ENCODE data around the gene NCAPG2.
"Not testable (repeated sequence)": the region's sequence is repeated elsewhere in the genome, so short reads cannot be mapped to it uniquely, and the experiment has no call there.

NCAPG2 gene

GRCh38 chr7:158682456-158682855, 22.1 kb downstream of the NCAPG2 start:
- no peaks in the 10 kb centered on the region for H3K9me3 Mint-ChIP-seq
- no peak overlapping the region for H3K27ac Mint-ChIP-seq

GRCh38 chr7:158680754-158681153, 23.9 kb downstream of the NCAPG2 start:
- no peaks in the 10 kb centered on the region for H3K9me3 Mint-ChIP-seq
- no peaks in the 10 kb centered on the region for H3K4me1 Mint-ChIP-seq
- H3K4me3 Mint-ChIP-seq, result no peak overlapping the region
- H3K27me3 Mint-ChIP-seq (ENCODE audit: low read depth), result no peaks in the 10 kb centered on the region
- peaks cover 25% of the 10 kb centered on the region for H3K36me3 Mint-ChIP-seq (ENCODE audit: low read depth)
- H3K27ac Mint-ChIP-seq, result no peak overlapping the region
- no peak for TF ChIP-seq CTCF (IDR thresholded peaks at IDR 0.05; ENCODE audit: unreplicated experiment in 3 of 3)

More at GRCh38 chr7:158682456-158682855, 22.1 kb downstream of the NCAPG2 start:
- Mint-ChIP-seq H3K4me1 (no peaks in the 10 kb centered on the region), H3K36me3 (ENCODE audit: low read depth) (peaks cover 17% of the 10 kb centered on the region), H3K27me3 (ENCODE audit: low read depth) (no peaks in the 10 kb centered on the region), H3K4me3 (no peak overlapping the region)
- no peak for TF ChIP-seq CTCF (IDR thresholded peaks at IDR 0.05; ENCODE audit: unreplicated experiment in 3 of 3)

- Mint-ChIP-seq H3K27ac (no peak overlapping the region), H3K4me3 (no peak overlapping the region), H3K9me3 (no peaks in the 10 kb centered on the region), H3K27me3 (ENCODE audit: low read depth) (no peaks in the 10 kb centered on the region), H3K36me3 (ENCODE audit: low read depth) (peaks cover 31% of the 10 kb centered on the region), H3K4me1 (no peaks in the 10 kb centered on the region)
- no peak for TF ChIP-seq CTCF (IDR thresholded peaks at IDR 0.05; ENCODE audit: unreplicated experiment in 3 of 3)
Observed at GRCh38 chr7:158676906-158677305, 27.7 kb downstream of the NCAPG2 start.

- Mint-ChIP-seq H3K27me3 (ENCODE audit: low read depth) (no peaks in the 10 kb centered on the region), H3K4me1 (no peaks in the 10 kb centered on the region), H3K27ac (no peak overlapping the region), H3K36me3 (ENCODE audit: low read depth) (peaks cover 34% of the 10 kb centered on the region), H3K9me3 (no peaks in the 10 kb centered on the region), H3K4me3 (no peak overlapping the region)
- no peak for TF ChIP-seq CTCF (IDR thresholded peaks at IDR 0.05; ENCODE audit: unreplicated experiment in 3 of 3)
Observed at GRCh38 chr7:158676171-158676840, 28.3 kb downstream of the NCAPG2 start.

- Mint-ChIP-seq H3K27me3 (ENCODE audit: low read depth) (no peaks in the 10 kb centered on the region), H3K27ac (no peak overlapping the region), H3K9me3 (no peaks in the 10 kb centered on the region), H3K4me1 (no peaks in the 10 kb centered on the region), H3K36me3 (ENCODE audit: low read depth) (peaks cover 40% of the 10 kb centered on the region), H3K4me3 (no peak overlapping the region)
- no peak for TF ChIP-seq CTCF (IDR thresholded peaks at IDR 0.05; ENCODE audit: unreplicated experiment in 3 of 3)
Observed at GRCh38 chr7:158672975-158673374, 31.6 kb downstream of the NCAPG2 start.

- H3K9me3 Mint-ChIP-seq; H3K27me3 Mint-ChIP-seq (ENCODE audit: low read depth); H3K27ac Mint-ChIP-seq; H3K4me1 Mint-ChIP-seq; H3K4me3 Mint-ChIP-seq: not testable (repeated sequence)
- peaks cover 43% of the 10 kb centered on the region for H3K36me3 Mint-ChIP-seq (ENCODE audit: low read depth)
Observed at GRCh38 chr7:158668086-158668485, 36.5 kb downstream of the NCAPG2 start.

GRCh38 chr7:158666966-158667678, 37.5 kb downstream of the NCAPG2 start:
- not testable (repeated sequence) for H3K4me3 Mint-ChIP-seq; H3K27me3 Mint-ChIP-seq (ENCODE audit: low read depth); H3K9me3 Mint-ChIP-seq; H3K27ac Mint-ChIP-seq; H3K4me1 Mint-ChIP-seq
- H3K36me3 Mint-ChIP-seq (ENCODE audit: low read depth), result peaks cover 45% of the 10 kb centered on the region

All from nephron (organoid).